Measurements from ENCODE around the gene SLC6A6. TPM values are rescaled to one million over a fixed set of nuclear protein-coding genes. Genes with fewer than 3 reads are reported as not detected.

The SLC6A6 gene
- total and polyA plus RNA-seq, 10 of the 15 experiments (the other 5 are each of a cell fraction or from before 2014, with no cell fraction given), result 5.6 to 47.0 (median 20.2) TPM

GRCh38 chr3:14445773-14446172 lies 43.4 kb downstream of the SLC6A6 start:
- CTCF ChIA-PET, result interaction anchor here (0.6 to 1.5 kb wide), 2 partner anchors 209 to 242 kb away, joined by 3 read pairs; no protein-coding TSS in a partner anchor
- WGBS (ENCODE audit: insufficient coverage, insufficient replicate concordance, low lambda C conversion rate, missing lambda C conversion rate), result 97% methylated on average over 4 of the region's 4 CpGs
- intact Hi-C loops (cut with micrococcal nuclease; ENCODE audit: unreplicated experiment), result no loop called here

More at GRCh38 chr3:14445773-14446172, 43.4 kb downstream of the SLC6A6 start:
- Histone ChIP-seq H3K4me1 (ENCODE audit: control insufficient read depth, insufficient read depth, low read length) (no peaks in the 10 kb centered on the region), H4K20me1 (ENCODE audit: control insufficient read depth, insufficient read depth) (no peaks in the 10 kb centered on the region), H3K9me3 (replicated peaks; ENCODE audit: control insufficient read depth, insufficient read depth, low read length) (no peaks in the 10 kb centered on the region), H3K27me3 (replicated peaks in 1 of 2; ENCODE audit: control insufficient read depth in 2 of 2, insufficient read depth in 2 of 2, low read length in 1 of 2) (no peaks in the 10 kb centered on the region), H3K79me2 (ENCODE audit: control insufficient read depth, insufficient read depth, low read length) (no peaks in the 10 kb centered on the region; the same call in 1 of the 2 replicates), H3K4me3 (no peak overlapping the region), H2AFZ (ENCODE audit: control insufficient read depth, low read depth, low read length) (no peak overlapping the region), H3K4me2 (ENCODE audit: control insufficient read depth, insufficient read depth) (no peak overlapping the region), H3K27ac (ENCODE audit: control insufficient read depth, insufficient read depth) (no peak overlapping the region), H3K36me3 (ENCODE audit: control insufficient read depth in 2 of 2, insufficient read depth in 2 of 2, low read length in 1 of 2) (peaks cover 26 to 32% of the 10 kb centered on the region in 2 experiments), H3K9ac (ENCODE audit: control insufficient read depth, insufficient read depth, low read length) (no peak overlapping the region)
- ChIA-PET POLR2A (no interaction called here), RAD21 (ENCODE audit: unreplicated experiment) (interaction anchor here (0.9 kb wide), 1 partner anchor 14 kb away, joined by 3 read pairs; no protein-coding TSS in a partner anchor), SMC1A (ENCODE audit: uncharacterized antibody, unreplicated experiment) (interaction anchor here (1.1 kb wide), 1 partner anchor 9 kb away, joined by 3 read pairs; no protein-coding TSS in a partner anchor)
- DNase-seq (ENCODE audit: low read depth, low spot score) (no peak), ATAC-seq (no peak), FAIRE-seq (no peak)
- in situ Hi-C loops (cut with MboI), result no loop called here
- BruUV-seq (replicated peaks), result no TSS peak
- TF ChIP-seq KDM1A (IDR thresholded peaks at IDR 0.05; ENCODE audit: borderline replicate concordance) (no peak), HSF1 (IDR thresholded peaks at IDR 0.05; ENCODE audit: low read depth, low read length) (no peak), SREBF1 (IDR thresholded peaks at IDR 0.05; ENCODE audit: low read length) (no peak), E2F8 (IDR thresholded peaks at IDR 0.05; ENCODE audit: low read depth, partially characterized antibody) (no peak), TARDBP (IDR thresholded peaks at IDR 0.05; ENCODE audit: borderline replicate concordance) (no peak), MTA2 (IDR thresholded peaks at IDR 0.05; ENCODE audit: low read depth) (no peak), RUNX3 (IDR thresholded peaks at IDR 0.05; ENCODE audit: low read length) (no peak), HCFC1 (IDR thresholded peaks at IDR 0.05; ENCODE audit: low read length) (no peak), RAD51 (IDR thresholded peaks at IDR 0.05) (no peak), ATF7 (IDR thresholded peaks at IDR 0.05; ENCODE audit: low read depth) (no peak)

Measured in GM12878 (cell line).